HFF-Myc (cell line): Measurements from ENCODE around the gene HOXC9.

ENCODE experiments used
- DNase-seq: peaks from one replicate; pipeline ENCODE4 v3.0.0-alpha.2; 2011; ENCODE audit warnings: low read depth; ENCODE audit errors: extremely low read depth
- H3K4me3 ChIP-seq: replicated peaks from 2 replicates; pipeline ENCODE4 v1.5.1; 2011; ENCODE audit warnings: low read depth, mild to moderate bottlenecking, control low read depth, low read length
- CTCF ChIP-seq: IDR thresholded peaks from 2 replicates; pipeline ENCODE4 v1.5.1; 2012; ENCODE audit warnings: mild to moderate bottlenecking, low read depth, low read length, control low read depth; ENCODE audit errors: missing control alignments

HOXC9 gene

GRCh38 chr12:53969588-53970259 lies 30.2 kb upstream of the HOXC9 start:
- no peak for TF ChIP-seq CTCF
- DNase-seq, result no peak
- no peak overlapping the region for H3K4me3 ChIP-seq

- H3K4me3 ChIP-seq, result no peak overlapping the region
- TF ChIP-seq CTCF, result no peak
- DNase-seq, result no peak
Observed at GRCh38 chr12:53970451-53970850, 29.5 kb upstream of the HOXC9 start.

- no peak overlapping the region for H3K4me3 ChIP-seq
- TF ChIP-seq CTCF, result no peak
- no peak for DNase-seq
Observed at GRCh38 chr12:53971129-53971528, 28.8 kb upstream of the HOXC9 start.

- TF ChIP-seq CTCF, result no peak
- H3K4me3 ChIP-seq, result no peak overlapping the region
- no peak for DNase-seq
Observed at GRCh38 chr12:53971686-53972085, 28.3 kb upstream of the HOXC9 start.

- DNase-seq, result no peak
Observed at GRCh38 chr12:53972152-53972702, 27.7 kb upstream of the HOXC9 start.

GRCh38 chr12:53972722-53973235 lies 27.2 kb upstream of the HOXC9 start, which contains the start of gene HOXC11:
HOXC11 (plus strand) TSS chr12:53973126; CDS start chr12:53973242, 116 bp downstream.
- DNase-seq, result no peak
- peak within 1 kb of the TSS; percentile 47 for H3K4me3 ChIP-seq
- TF ChIP-seq CTCF, result no peak

More at GRCh38 chr12:53972152-53972702, 27.7 kb upstream of the HOXC9 start:
- TF ChIP-seq CTCF, result no peak
- peak overlapping the region; percentile 47 for H3K4me3 ChIP-seq
